CD4-positive, alpha-beta T cell treated with Interleukin-15 for 1 hour (primary cell): Measurements from ENCODE around the gene TOR1B.

Experiments
- DNase-seq: peaks from one replicate; pipeline ENCODE4 v3.0.0-alpha.2; 2020

The TOR1B gene

DNA sequence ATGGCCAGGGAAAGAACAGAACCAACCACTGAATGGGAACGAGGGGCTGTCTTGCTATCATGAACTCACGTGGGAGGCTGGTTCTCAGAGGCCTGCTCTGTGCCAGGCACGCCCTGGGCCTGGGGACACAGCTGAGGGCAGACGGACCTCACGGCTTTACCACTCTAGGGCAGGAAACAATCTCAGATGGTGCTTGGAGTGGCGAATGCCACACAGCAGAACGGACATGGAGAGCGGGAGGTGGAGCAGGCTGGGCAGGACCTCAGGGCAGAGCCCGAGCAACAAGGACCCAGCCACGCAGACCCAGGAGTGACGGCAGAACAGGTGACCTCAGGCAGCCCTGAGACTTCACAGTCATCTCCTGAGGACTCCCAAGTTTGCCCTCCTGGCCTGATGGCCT lies 12.3 kb downstream of the TOR1B start:
- DNase-seq = no peak

DNA sequence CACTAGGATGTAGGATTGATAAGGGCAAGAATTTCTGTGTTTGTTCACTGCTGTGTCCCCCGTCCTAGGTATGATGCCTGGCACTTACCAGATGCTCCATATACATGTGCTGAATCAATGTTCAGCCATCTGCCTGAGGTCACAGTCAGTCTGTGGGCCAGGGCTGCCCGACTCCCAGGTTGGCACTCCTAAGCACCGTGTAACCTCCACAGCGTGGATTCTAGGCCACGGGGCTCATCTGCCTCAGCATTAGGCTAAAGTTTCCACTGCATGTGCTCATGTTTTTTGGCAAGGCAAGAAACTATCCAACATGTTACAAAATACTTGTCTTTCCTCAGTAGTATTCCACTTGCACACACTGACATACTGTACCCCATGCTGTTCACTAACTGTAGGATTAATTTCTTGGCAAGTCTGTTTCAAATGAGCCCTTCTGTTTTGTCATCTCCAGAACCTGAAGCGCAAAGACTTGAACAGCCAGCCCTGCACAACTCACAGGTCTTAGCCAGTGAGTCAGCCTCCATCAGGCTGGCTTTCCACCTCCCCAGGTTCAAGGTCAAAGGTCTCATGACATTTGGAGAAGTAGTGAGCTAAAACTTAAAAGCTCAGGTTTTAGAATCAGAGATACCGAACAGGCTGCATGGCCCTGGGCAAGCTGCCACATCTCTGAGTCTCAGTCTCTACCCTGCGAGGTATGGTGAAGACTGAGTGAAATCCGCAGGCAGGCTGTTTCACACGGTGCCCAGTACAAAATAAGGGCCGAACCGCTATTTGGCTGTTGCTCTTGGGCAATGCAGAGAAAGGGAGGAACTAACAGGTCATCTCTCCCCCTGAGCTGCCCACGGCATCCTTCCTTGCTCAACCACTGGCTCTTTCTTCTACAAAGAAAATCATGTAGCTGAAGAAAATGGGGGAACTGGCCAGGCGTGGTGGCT lies 13.8 kb downstream of the TOR1B start:
- DNase-seq = peak; percentile 25

DNA sequence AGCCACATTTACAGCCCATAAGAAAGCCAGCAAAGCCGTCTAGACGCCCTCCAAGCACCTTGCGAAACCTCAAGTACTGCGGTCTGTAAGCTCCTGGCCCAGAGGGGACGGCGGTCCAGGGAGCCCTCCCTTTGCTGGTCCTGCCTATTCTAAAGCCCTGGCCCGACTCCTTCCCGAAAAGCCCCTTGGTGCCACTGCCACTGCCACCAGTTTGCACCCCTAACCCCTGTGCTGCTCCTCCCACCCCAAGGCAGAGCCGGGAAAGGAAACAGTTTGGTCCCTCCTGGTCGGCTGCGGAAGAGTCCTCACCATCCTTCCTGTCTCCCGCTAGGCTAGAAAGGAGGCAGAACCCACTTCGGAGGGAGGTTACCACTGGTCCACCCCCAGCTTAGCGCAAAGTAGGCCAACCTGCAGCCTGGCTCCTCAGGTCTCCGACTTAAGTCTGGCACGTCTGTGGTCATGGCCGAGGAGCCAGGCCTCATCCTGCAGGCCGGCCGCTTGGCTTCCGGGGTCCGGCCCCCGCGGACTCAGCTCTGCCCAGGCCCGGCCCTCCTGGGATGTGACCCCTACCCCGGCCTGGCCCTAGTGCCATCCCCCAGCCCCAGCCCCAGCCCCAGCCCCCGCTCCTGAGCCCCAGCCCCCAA lies 20.0 kb downstream of the TOR1B start:
- no peak for DNase-seq

DNA sequence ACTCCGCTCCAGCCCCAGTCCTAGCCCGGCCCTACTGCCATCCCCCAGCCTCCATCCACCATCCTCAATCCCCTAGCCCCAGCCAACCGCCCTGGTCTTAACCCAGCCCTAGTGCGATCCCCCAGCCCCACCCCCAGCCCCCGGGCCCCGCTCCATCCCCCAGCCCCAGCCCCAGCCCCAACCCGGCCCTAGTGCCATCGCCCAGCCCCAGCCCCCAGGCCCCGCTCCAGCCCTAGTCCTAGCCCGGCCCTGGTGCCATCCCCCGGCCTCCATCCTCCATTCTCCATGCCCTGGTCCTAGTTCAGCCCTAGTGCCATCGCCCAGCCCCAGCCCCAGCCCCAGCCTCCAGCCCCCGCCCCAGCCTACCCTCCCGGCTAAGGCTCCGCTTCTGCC lies 20.6 kb downstream of the TOR1B start:
- DNase-seq = no peak

DNA sequence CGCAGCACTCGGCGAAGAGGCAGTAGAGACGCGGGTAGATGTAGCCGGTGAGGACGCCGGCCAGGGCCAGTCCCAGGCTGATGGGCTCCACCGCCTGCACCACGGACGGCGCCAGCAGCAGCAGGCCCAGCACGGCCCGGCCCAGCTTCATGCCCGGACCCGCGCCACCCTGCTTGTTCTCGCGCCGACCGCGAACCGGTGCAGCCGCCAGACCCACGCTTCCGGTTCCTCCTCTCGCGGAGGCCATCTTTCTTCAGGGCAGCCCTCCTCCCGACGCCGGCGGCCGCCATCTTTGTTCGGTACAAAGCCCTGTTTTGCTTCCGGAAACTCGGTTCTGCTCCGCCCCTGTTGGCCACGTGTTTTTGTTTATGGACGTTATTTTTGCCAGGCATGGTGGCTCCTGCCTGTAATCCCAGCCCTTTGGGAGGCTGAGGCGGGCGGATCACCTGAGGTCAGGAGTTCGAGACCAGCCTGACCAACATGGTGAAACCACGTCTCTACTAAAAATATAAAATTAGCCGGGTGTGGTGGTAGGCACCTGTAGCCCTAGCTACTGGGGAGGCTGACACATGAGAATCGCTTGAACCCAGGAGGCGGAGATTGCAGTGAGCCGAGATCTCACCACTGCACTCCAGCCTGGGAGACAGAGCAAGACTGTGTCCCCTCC lies 21.1 kb downstream of the TOR1B start, which contains the start of gene TOR1A:
TSS of gene TOR1A (minus strand) at position 202 of the 667 bp plus-strand sequence. CDS start at position 151, 51 bp downstream.
- peak; percentile 91 for DNase-seq

DNA sequence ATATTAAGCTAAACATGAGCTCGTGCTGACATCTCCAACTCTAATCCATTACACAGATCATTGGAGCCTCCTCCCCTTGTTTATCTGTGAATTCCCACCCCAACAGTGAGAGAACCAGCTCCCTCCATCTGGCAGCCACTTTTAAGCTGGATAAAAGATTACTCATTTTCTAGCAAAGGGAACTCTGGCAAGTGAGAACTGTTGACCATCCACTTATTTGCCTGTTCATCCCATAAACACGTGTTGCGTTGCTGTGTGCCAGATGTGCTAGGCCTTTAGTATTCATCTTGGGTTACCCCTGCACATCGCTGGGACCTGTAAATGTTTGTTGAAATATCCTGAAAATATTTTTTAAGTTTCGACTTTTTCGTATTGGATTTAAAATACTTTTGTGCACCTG lies 23.4 kb downstream of the TOR1B start:
- no peak for DNase-seq

DNA sequence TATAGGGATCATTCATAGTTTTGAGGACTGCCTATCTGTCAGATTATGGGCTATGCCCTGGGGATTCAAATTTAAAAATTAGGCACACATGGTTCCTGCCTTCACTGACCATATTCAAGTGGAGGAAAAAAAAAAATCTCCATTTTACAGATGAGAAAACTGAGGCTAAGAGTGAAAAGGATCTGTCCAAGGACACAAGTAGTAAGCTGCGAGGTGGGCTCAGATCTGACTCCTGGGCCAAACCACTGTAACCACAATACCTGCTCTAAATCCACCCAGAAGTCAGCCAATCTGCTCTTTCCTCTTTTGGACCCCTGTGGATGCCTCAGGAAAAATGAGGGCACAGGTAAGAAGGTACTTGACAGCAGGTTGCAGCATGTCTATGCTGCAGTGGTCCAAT lies 23.8 kb downstream of the TOR1B start:
- DNase-seq = no peak

DNA sequence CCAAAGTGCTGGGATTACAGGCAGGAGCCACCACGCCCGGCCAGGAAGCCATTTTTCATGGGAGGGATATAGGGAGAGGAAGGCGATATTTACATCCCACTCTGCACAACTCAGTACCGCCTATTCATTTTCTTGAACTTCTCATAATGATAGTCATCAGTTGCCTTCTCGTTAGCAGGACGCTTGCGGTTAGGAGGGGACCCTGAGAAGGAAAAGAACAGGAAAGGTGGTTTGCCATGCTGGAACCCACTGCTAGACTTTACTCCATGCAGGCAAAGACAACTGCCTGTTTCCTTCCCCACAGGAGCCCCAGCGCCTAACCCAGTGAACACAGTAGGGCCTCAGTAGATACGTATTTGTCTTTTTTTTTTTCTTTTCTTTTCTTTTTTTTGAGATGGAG lies 25.1 kb downstream of the TOR1B start:
- DNase-seq = no peak

DNA sequence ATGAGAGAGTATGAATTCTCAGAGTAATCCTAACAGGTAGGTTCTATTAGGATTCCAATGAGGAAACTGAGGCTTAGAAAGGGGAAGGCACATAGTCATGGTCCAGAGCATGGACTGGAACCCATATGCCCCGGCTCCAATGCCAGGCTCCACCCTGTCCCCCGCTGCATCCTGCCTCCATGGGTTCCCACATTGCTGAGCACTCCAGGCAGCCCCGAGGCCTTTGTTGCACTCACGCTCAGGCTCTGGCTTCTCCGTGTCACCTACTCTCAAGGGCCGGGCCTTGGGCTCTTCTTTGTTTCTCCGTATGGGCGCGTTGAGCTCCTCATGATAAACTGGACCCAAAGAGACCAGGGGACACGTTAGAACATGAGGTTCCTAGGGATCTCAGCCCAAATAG lies 26.0 kb downstream of the TOR1B start:
- no peak for DNase-seq

DNA sequence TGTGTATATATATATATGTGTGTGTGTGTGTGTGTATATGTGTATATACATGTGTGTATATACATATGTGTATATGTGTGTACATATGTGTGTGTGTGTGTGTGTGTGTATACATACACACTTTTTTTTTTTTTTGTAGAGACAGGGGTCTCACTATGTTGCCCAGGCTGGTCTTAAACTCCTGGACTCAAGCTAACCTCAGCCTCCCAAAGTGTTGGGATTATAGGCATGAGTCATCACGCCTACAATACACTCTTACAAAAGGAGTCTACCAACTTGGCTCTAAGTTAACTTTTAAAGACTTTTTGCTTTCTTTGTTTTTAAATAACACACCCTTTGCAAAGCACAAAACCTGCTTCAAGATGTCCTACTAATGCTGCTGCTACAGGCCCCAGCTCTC lies 30.0 kb downstream of the TOR1B start:
- no peak for DNase-seq

DNA sequence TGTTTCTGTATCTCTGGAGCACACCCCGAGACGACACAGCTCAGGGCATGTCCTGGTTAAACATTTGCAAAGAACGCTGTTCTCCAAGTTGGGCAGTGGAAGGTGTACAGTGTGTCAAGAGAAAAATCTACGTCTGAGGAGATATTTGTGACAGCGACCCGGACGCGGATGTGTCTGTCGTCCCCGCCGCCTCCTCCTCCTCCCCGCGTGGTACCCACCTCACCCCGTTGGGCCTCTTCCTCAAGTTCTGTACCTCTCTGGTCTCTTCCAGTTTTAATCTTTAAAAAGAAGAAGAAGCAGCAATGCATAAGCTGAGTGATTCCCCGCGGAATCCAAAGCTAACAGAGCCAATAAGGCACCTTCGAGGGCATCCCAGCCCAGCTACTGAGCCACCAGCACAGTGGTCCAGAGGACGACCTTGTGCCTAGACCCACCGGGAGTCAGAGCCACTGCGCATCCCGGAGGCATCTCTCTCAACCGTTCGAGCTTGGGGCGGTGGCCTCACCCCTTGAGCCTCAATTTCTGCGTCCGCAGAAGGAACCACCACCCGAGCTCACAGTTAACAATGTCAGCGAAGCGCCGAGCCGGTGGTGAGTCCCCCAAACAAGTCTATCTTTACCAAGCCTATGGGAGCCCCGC lies 31.6 kb downstream of the TOR1B start:
- DNase-seq = peak; percentile 45

DNA sequence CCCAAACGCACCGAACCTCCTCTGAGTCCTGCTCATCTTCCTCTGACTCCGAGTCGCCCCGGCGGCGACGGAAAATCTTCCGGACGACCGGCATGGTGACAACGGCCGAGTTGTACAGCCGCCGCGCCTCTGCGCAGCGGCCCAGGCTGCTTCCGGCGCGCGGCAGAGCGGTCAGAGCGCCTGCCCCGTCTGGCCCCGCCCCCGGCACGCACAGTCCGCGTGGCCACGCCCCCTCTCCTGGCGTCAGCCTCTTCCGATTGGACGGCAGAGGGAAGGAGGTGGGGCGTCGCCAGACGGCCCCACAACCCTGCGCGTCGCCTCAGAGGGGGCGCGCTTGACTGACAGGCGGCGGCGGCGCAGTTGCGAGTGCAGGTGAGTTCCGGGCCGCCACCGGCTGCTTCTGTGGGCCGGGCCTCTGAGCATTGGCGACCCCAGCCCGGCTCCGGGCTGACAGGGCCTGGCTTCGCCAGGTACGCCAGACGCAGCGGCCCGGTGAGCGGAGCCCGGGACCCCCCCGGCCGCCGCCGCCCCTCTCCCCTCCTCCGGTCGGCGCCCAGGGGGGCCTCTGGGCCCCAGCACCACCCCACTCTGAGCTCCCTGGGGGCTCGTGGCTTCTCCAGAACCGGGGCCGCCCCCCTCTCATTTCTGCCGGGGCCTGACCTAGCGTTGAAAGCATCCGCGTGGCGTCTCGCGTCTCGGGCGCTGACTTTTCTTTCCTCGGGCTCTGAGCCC lies 32.3 kb downstream of the TOR1B start, which contains the start of the genes C9orf78 and USP20:
TSS of gene C9orf78 (minus strand) at position 148 of the 732 bp plus-strand sequence. CDS start at position 94, 54 bp downstream.
TSS of gene USP20 (plus strand) at position 331 of the 732 bp plus-strand sequence. CDS start 17,098 bp downstream, outside the sequence.
- DNase-seq = peak; percentile 97

DNA sequence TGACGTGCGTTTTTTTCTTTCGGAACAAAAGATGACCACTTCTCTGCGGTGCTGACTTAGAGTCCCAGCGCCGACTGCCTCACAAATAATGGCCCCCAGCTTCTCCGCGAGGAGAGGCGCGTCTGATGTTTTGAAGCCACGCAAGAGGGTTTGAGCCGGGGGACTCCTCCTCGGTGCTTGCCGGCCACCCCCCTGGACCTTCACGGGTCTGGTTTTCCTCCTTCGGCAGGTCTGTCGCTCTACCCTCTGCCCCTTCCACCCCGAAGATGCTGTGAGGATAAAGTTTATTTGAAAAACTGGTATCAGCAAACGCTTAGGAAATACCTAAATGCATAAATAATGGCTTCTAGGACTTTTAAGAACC lies 32.9 kb downstream of the TOR1B start:
- DNase-seq = no peak

DNA sequence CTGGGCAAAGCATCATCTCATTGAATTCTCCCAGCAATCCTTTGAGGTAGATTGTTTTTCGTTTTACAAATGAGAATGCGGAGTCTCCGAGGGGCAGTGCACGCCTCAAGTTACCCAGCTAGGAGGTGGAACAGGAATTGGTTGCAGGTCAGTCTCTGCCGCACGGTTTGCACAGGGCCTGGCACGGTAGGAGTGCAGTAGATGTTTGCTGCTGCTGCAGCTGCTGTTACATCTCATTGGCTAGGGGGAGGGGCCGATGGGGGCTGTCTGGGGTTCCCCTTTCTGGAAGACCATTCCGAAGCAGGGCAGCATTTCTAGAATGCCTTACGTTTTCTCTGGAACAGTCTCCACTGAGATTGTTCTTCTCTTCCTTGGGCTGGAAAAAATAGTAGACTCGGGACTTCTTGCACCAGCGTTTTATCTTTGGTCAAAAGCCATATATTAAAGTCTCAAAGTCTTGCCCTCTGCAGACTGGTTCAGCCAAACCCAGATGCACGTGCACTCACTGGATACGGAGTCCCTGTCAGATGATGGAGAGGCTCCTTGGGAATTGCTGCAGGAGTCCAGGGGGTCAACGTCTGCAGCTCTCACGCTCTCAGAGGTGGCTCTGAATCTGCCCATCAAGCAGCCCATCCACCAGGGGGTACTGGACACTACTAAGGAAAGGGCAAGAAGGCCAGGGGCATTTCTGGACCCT lies 33.5 kb downstream of the TOR1B start:
- DNase-seq = peak; percentile 61

DNA sequence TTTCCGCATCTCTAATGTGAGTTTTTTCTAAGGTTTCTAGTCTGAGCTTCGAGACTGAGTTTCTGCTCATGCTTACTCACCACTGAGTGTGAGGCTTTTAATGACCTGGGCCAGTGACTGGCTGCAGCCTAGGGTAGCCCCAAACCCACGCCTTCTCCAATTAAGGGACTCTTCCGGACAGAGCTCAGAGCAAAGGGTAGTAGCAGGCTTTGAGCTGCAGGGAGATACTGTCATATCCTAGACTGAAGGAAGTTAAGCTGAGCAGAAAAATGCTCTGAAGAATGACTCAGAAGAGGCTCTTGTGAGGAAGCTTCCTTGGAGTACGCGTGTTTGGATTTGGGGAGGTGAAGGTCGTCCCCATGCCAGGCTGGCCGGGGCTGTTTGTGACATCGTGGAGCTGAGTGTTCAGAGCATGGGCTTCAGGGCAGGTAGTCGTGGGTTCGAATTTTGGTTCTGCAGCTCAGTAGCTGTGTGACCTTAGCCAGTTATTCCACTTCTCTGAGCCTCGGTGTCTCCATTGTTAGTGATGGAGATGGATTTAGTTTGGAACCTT lies 35.8 kb downstream of the TOR1B start:
- no peak for DNase-seq

DNA sequence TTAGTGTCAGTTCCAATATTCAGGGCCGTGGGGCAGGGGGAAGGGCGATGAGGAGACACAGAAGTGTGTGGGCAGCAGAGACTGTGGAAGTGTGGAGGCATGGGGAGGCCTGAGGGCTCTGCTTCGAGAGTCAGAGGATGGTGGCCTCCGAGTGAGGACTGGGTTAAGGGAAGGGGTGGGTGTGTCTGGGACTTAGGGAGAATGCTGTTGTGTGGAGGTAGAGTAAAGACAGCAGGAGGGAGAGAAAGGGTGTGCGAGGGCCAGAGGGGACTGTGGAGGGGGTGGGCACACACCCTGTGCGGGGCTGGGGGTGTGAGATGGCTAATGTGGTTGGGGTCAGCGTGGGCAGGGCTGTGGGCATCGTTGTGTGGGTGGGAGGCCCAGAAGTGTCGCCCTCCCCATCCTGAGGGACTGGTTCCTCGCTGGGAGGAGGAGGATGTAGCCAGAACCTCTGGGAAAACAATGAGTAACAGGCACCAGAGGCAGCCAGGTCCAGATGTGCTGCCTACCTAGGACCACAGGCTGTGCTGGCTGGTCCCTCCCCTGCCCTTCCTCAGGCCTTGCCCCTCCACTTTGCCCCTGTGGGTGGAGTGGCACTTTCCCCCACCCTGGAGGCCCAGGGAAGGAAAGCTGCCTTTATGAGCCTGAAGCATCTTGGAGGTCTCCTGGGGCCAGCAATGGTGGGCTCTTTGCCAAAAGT lies 36.5 kb downstream of the TOR1B start:
- no peak for DNase-seq

DNA sequence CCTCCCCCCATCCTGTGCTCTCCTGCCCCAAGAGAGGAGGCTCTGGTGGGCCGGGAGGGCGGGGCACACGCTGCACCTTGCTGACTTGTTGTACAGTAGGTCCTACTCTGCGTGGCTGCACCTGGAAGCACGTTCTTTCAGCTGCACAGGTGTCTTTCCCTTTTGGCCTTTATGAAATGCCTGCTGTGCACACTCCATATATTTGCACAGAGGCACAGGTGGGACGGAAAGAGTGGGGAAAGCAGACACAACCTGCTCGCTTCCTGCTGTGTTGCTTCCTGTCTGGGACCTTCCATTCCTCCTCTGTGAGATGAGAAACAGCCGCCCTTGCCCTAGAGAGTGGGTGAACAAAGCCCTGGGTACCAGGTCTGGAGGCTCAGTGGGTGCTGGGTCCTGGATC lies 37.0 kb downstream of the TOR1B start:
- DNase-seq = no peak

DNA sequence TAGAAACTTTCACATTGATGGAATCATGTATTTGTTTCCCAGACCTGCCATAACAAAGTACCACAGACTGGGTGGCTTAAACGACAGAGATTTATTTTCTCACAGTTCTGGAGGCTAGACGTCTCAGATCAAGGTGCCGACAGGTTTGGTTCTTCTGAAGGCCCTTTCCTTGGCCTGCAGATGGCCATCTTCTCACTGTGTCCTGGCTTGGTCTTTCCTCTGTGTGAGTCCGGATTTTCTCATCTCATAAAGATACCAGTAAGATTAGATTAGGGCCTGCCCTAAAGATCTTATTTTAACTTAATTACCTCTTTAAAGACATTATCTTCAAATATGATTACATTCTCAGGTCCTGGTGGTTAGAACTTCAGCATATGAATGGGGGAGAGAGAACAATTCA lies 38.1 kb downstream of the TOR1B start:
- DNase-seq = no peak

DNA sequence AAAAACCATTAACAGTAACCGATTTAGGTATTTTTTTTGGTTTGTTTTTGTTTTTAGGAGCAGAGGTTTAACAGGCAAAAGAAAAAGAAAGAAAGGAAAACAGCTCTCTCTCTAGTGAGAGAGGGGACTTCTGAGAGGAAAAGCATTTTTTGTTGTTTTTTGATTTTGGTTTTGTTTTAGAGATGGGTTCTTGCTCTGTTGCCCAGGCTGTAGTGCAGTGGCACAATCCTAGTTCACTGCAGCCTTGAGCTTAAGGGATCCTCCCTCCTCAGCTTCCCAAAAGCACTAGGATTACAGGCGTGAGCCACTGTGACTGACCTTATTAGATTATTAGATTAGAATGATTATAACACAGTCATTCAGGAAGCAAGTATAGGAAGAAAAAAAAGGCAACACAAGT lies 42.4 kb downstream of the TOR1B start:
- DNase-seq = no peak

DNA sequence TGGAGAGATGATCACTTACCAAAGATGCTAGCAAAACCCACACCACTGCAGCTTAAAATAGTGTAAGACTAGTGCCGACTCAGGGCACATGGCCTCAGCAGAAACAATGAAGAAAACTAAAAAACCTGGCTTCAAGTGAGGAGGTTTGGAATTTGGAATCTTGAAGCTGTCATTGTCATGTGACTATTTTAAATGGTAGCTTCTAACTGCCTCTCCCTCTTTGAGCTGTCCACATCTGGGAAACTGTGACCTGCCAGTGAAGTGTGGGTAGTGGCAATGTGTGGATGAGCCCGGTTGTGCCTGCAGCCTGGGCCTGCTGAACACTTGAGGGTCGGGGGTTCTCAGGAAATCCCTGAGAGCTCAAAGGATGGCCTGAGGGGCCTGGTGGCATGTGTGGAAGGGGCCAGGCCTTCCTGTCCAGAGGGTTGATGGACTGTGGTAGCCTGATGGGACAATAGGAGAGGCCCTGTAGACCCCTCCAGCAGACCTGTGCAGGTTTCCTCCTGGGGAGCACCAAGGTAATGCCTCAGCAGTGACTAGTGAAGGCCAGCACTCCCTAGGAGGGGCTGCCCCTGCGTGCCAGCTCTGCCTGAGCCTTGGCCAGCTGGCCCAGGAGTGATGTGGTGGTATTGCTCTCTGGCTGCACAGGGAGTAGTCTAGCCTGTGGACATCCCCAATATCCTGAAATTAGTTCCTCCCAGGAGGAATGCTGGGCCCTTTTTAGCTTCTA lies 45.9 kb downstream of the TOR1B start:
- DNase-seq = no peak
